Stimulated activated CD8-positive, alpha-beta memory T cell treated with anti-CD3 and anti-CD28 coated beads, Interleukin-7, amount 100 ng/mL, for 48 hours (primary cell): ENCODE data around the gene NBPF3.
"Not testable (repeated sequence)": the region's sequence is repeated elsewhere in the genome, so short reads cannot be mapped to it uniquely, and the experiment has no call there.

Source experiments
- DNase-seq, 2 donors: peaks; one replicate each; pipeline ENCODE4 v3.0.0-alpha.2; 2020; ENCODE audit warnings: low read depth in 1 of 2; ENCODE audit errors: extremely low read depth in 1 of 2

Gene NBPF3

DNA sequence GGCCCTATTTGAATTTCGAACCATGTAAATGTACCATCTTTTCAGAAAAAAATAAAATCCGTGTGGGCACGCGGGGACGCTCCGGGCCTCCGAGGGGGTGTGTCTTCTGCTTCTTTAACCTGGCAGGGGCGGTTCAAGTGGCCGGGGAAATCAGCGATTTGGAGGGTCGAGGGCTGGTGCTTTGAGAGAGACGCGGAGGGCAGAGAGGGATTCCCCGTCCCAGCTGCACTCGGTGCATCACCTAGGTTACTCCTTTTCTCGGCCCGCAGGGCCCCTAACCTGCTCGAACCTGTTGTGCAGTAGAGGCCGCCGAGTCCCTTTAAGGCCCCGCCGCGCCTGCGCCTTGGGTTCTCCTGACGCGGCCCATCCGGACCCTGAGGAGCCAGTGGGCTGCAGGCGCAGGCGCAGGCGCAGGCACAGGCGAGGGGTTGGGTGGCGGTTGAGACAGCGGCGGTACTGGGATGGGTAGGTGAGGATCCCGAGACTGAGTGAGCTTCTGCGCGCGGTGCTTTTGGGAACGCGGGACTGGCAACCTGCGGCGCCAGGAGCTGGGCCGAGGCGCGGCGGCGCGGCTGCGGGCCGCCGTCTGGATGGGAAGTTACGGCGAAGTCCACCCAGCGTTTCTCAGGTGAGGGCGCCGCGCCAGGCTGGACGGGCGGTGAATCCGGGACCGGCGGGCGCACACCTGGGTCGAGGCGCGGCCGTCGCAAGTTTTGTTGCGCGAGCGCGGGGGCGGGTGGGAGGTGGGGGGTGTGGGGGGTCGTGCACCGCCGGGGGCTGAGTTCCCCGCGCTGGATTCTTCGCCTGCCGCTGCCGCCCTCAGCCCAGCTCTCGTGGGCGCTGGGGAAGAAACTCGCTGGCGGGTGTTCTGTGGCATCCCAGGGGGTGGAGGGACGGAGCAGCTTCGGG lies at the start of gene NBPF3:
TSS of gene NBPF3 (plus strand) at position 417 of the 909 bp plus-strand sequence. CDS start 4,950 bp downstream, outside the sequence.
- peak; percentile 72 to 83 for DNase-seq

DNA sequence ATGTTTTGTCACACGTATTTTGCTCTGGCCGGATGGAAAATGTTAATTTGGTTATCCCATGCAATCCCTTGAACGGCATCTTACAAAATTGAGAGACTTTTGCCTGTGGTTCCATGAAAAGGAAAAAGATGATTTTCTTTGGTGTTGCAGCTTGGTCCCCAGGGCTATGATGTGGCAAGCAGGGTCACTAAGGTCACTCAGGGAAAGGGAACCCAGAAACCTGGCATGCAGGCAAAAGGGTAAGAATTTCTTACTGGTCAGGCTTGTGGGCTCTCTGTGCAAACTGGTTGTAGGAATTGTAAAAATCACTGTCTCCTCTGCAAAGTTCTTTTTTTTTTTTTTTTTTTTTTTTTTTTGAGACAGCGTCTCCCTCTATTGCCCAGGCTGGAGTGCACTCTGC lies 48.4 kb upstream of the NBPF3 start:
- DNase-seq = no peak

- DNase-seq = no peak
These were observed 47.2 kb upstream of the NBPF3 start for GRCh38 chr1:21392587-21393263.

- no peak for DNase-seq
These were observed 43.4 kb upstream of the NBPF3 start for GRCh38 chr1:21396516-21396915.

DNA sequence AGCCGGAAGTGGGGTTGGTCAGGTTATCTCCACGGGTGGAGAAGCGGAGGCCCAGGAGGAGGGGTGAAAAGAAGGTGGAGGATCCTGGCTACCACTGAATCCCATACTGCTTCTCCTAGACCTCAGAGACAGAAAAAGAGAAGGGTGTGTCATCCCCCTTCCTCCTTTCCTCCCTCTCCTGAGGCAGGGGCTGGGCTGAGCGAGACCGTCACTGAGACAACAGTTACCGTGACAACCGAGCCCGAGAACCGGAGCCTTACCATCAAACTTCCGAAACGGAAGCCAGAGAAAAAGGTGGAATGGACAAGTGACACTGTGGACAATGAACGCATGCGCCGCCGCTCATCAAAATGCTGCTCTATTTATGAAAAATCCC lies 42.1 kb upstream of the NBPF3 start:
- DNase-seq = no peak

- not testable (repeated sequence) for DNase-seq
These were observed 38.1 kb upstream of the NBPF3 start for GRCh38 chr1:21401726-21402346.

DNA sequence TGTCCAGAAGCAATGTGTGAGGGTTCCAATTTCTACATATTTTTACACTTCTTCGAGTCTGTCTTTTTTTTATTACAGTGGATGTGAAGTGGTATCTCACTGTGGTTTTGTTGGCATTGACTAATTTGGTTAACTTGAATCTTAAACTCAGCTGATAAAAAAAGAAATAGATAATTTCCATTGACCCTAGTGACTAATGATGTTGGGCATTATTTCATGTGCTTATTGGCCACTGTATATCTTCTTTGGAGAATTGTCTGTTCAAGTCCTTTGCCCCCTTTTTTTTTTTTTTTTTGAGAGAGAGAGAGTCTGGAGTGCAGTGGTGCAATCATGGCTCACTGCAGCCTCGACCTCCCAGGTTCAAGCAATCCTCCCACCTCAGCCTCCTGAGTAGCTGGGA lies 33.3 kb upstream of the NBPF3 start:
- no peak for DNase-seq

DNA sequence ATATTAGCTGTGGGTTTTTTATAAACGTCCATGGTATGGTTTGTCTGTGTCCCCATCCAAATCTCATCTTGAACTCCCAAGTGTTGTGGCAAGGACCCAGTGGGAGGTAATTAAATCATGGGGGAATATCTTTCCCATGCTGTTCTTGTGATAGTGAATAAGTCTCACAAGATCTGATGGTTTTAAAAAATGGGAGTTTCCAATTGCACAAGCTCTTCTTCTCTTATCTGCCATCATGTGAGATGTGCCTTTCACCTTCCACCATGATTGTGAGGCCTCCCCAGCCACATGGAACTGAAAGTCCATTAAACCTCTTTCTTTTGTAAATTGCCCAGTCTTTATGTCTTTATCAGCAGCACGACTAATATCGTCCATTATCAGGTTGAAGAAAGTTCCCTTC lies 30.0 kb upstream of the NBPF3 start:
- not testable (repeated sequence) for DNase-seq

- no peak for DNase-seq
These were observed 25.9 kb upstream of the NBPF3 start for GRCh38 chr1:21414015-21414414.

- not testable (repeated sequence) for DNase-seq
These were observed 19.6 kb upstream of the NBPF3 start for GRCh38 chr1:21420378-21420777.

- not testable (repeated sequence) for DNase-seq
These were observed 18.6 kb upstream of the NBPF3 start for GRCh38 chr1:21421307-21421706.

DNA sequence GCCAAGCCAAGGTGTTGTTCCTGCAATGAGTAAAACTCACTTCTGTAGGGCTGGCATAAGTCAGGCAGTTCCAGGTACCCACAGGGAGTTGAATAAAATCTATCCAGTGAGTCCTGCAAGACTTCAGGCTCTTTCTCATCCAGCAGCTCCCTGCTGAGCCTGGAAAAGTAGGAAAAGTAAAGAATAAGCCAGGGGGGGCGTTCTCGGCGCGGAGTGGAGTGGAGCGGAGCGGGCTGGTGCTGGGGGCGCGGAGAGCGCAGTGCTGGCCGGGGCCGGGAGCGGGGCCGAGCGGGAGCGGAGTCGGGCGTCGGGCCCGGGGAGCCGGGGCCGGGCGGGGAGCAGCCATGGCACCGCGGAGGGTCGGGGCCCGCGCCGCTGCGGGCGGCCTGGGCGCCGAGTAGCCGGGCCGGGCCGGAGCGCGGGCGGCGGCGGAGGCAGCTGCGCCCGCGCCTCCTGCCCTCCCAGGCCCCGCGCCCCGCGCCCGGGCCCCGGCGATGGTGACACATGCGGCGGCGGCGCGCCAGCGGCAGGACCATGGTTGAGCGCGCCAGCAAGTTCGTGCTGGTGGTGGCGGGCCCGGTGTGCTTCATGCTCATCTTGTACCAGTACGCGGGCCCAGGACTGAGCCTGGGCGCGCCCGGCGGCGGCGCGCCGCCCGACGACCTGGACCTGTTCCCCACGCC lies 12.0 kb upstream of the NBPF3 start:
- not testable (repeated sequence) for DNase-seq

GRCh38 chr1:21428481-21429073 lies 11.4 kb upstream of the NBPF3 start:
- DNase-seq = not testable (repeated sequence)

- DNase-seq = not testable (repeated sequence)
These were observed 10.7 kb upstream of the NBPF3 start for GRCh38 chr1:21429210-21429609.

- DNase-seq = not testable (repeated sequence)
These were observed 9.1 kb upstream of the NBPF3 start for GRCh38 chr1:21430875-21431274.

GRCh38 chr1:21434394-21434793 lies 5.5 kb upstream of the NBPF3 start:
- no peak for DNase-seq

GRCh38 chr1:21435646-21436487 lies 4.1 kb upstream of the NBPF3 start:
- DNase-seq = no peak

DNA sequence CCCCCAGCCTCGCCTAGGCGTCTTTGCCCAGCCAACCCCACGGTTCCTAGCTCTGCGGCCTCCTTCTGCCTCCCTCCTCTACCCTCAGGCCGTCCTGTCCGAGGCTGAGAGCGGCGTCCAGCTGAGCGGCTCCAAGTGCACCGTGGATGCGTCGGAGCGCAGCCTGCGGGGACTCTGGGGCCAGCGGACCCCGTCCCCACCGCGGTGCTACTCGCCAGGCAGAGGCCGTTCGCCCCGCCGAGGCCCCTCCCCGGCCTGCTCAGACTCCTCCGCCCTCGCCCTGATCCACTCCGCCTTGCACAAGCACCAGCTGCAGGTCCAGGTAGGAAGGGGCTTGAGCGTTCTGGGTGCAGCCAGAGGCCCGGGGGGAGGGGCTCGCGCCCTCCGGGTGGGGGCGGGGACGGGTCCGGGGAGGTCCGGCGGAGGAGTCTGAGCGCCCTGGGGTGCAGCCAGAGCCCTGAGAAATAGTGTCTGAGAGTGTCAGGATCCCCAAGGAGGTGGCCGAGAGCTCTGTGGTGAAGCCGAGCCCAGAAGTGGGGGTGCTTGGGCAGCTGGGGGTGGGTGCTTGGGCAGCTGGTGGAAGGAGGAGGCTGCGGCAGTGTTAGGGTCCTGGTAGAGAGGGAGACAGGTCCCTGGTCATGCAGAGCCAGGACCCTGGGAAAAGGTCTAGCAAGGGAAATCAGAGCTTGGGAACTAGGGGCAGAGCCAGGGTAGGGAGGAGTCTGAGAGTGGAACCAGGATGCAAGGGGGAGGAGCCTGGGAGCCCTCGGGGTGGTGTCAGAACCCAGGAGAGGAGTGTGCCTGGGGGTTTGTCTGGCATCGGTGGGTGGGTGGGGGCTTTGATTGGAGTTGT lies 3.2 kb upstream of the NBPF3 start:
- no peak for DNase-seq

DNA sequence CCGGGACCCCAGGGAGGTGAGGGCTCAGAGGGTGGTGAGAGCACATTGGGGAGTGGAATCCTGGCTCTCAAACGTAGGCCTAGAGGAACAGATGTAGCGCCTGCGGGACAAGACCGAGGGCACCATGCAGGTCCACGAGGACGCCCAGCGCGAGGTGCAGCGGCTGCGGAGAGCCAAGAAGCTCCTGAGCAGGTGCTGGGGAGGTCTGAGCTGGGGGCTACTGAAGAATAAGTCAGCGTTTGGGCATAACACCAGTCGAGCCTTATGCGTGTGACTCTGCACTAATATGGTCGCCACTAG lies 2.6 kb upstream of the NBPF3 start:
- no peak for DNase-seq
